GM21576 (cell line): Measurements from ENCODE around the gene GAK.

Experiments
- ATAC-seq: cut with Tn5 transposase; IDR thresholded peaks from one replicate; pipeline ENCODE4 v1.9.1; 2021; ENCODE audit warnings: mild to moderate bottlenecking, moderate library complexity; ENCODE audit not compliant: unreplicated experiment

The GAK gene

GRCh38 chr4:909821-910220 is 22.3 kb downstream of the GAK start:
- ATAC-seq, result no peak

- no peak for ATAC-seq
These were observed 23.0 kb downstream of the GAK start for GRCh38 chr4:909131-909571.

GRCh38 chr4:907691-908425 is 24.3 kb downstream of the GAK start:
- ATAC-seq, result no peak

GRCh38 chr4:907103-907400 is 25.1 kb downstream of the GAK start:
- ATAC-seq, result no peak

- no peak for ATAC-seq
These were observed 25.6 kb downstream of the GAK start for GRCh38 chr4:906339-907102.

GRCh38 chr4:905485-906338 is 26.4 kb downstream of the GAK start:
- no peak for ATAC-seq

GRCh38 chr4:903066-904046 is 28.8 kb downstream of the GAK start:
- ATAC-seq, result no peak

- no peak for ATAC-seq
These were observed 30.8 kb downstream of the GAK start for GRCh38 chr4:901192-901910.

- no peak for ATAC-seq
These were observed 31.4 kb downstream of the GAK start for GRCh38 chr4:900721-901120.

GRCh38 chr4:900073-900472 is 32.0 kb downstream of the GAK start:
- no peak for ATAC-seq

- no peak for ATAC-seq
These were observed 32.6 kb downstream of the GAK start for GRCh38 chr4:899556-899906.

GRCh38 chr4:898869-899555 is 33.1 kb downstream of the GAK start:
- no peak for ATAC-seq

GRCh38 chr4:898123-898522 is 34.0 kb downstream of the GAK start:
- ATAC-seq, result no peak

- ATAC-seq, result no peak
These were observed 35.5 kb downstream of the GAK start for GRCh38 chr4:896630-897029.

- no peak for ATAC-seq
These were observed 35.9 kb downstream of the GAK start for GRCh38 chr4:896216-896615.

- ATAC-seq, result no peak
These were observed 36.5 kb downstream of the GAK start for GRCh38 chr4:895596-895995.

GRCh38 chr4:893995-894705 is 38.0 kb downstream of the GAK start:
- ATAC-seq, result no peak

- ATAC-seq, result no peak
These were observed 38.7 kb downstream of the GAK start for GRCh38 chr4:893276-893994.
